Measurements from ENCODE around the gene ACTN2.

GRCh38 chr1:236809148-236809547 lies 122.8 kb downstream of the ACTN2 start:
- TF ChIP-seq CTCF (conservative IDR thresholded peaks at IDR 0.05; ENCODE audit: low read length) (no peak), EZH2phosphoT487 (IDR thresholded peaks at IDR 0.05; ENCODE audit: borderline replicate concordance) (no peak)

All from Loucy (cell line).